GM18517 (cell line): ENCODE measurements around the gene RAD51B.
"Not testable (repeated sequence)": the region's sequence is repeated elsewhere in the genome, so short reads cannot be mapped to it uniquely, and the experiment has no call there.

Experiments used
- ATAC-seq: cut with Tn5 transposase; IDR thresholded peaks from one replicate; pipeline ENCODE4 v1.9.1; 2021; ENCODE audit warnings: mild to moderate bottlenecking, moderate library complexity; ENCODE audit not compliant: unreplicated experiment

The RAD51B gene

GRCh38 chr14:68195126-68195525 lies 375.5 kb downstream of the RAD51B start:
- ATAC-seq, result no peak

GRCh38 chr14:68198713-68199495 lies 379.3 kb downstream of the RAD51B start:
- ATAC-seq, result no peak

GRCh38 chr14:68199554-68200151 lies 380.1 kb downstream of the RAD51B start:
- ATAC-seq, result no peak

GRCh38 chr14:68203871-68204270 lies 384.3 kb downstream of the RAD51B start:
- ATAC-seq, result no peak

- ATAC-seq, result no peak
These were observed 388.6 kb downstream of the RAD51B start for GRCh38 chr14:68208218-68208617.

GRCh38 chr14:68208626-68209317 lies 389.2 kb downstream of the RAD51B start:
- no peak for ATAC-seq

- ATAC-seq, result peak; percentile 92
These were observed 391.2 kb downstream of the RAD51B start for GRCh38 chr14:68210729-68211299.

GRCh38 chr14:68211421-68211820 lies 391.8 kb downstream of the RAD51B start:
- no peak for ATAC-seq

- ATAC-seq, result no peak
These were observed 392.3 kb downstream of the RAD51B start for GRCh38 chr14:68211886-68212285.

GRCh38 chr14:68212361-68212760 lies 392.8 kb downstream of the RAD51B start:
- ATAC-seq, result no peak

- no peak for ATAC-seq
These were observed 394.9 kb downstream of the RAD51B start for GRCh38 chr14:68214431-68214830.

GRCh38 chr14:68215629-68216028 lies 396.1 kb downstream of the RAD51B start:
- ATAC-seq, result no peak

GRCh38 chr14:68216079-68216478 lies 396.5 kb downstream of the RAD51B start:
- no peak for ATAC-seq

- no peak for ATAC-seq
These were observed 397.4 kb downstream of the RAD51B start for GRCh38 chr14:68216957-68217356.

- no peak for ATAC-seq
These were observed 398.3 kb downstream of the RAD51B start for GRCh38 chr14:68217791-68218340.

- no peak for ATAC-seq
These were observed 399.8 kb downstream of the RAD51B start for GRCh38 chr14:68219407-68219806.

- ATAC-seq, result not testable (repeated sequence)
These were observed 401.5 kb downstream of the RAD51B start for GRCh38 chr14:68221046-68221445.

GRCh38 chr14:68222154-68222553 lies 402.6 kb downstream of the RAD51B start:
- ATAC-seq, result no peak

GRCh38 chr14:68222726-68223125 lies 403.1 kb downstream of the RAD51B start:
- ATAC-seq, result no peak

GRCh38 chr14:68223631-68224030 lies 404.1 kb downstream of the RAD51B start:
- no peak for ATAC-seq

- no peak for ATAC-seq
These were observed 405.7 kb downstream of the RAD51B start for GRCh38 chr14:68225321-68225720.
